Germinal center (tissue), 1 donor: Measurements from ENCODE around the gene PREB.
A peak's percentile ranks its signal among the peaks of the same experiment; 100 is the strongest.

Experiments
- DNase-seq: peaks from one replicate; pipeline ENCODE4 v3.0.0; 2012; ENCODE audit warnings: mixed read lengths, low spot score

PREB gene

GRCh38 chr2:27094353-27094984 is 40.0 kb downstream of the PREB start:
- DNase-seq, result no peak

GRCh38 chr2:27093430-27094352 is 40.7 kb downstream of the PREB start:
- no peak for DNase-seq

GRCh38 chr2:27092696-27093429 is 41.6 kb downstream of the PREB start:
- DNase-seq, result no peak

GRCh38 chr2:27091746-27092695 is 42.4 kb downstream of the PREB start:
- DNase-seq, result no peak

- DNase-seq, result no peak
Measured at GRCh38 chr2:27089111-27089954, 45.1 kb downstream of the PREB start.

GRCh38 chr2:27088634-27089033 is 45.8 kb downstream of the PREB start:
- DNase-seq, result no peak

GRCh38 chr2:27087823-27088410 is 46.5 kb downstream of the PREB start:
- DNase-seq, result no peak

GRCh38 chr2:27086724-27087593 is 47.5 kb downstream of the PREB start, which contains the start of gene KHK:
KHK (plus strand) TSS chr2:27086772; CDS start chr2:27087260, 488 bp downstream.
- no peak for DNase-seq

- peak; percentile 97 for DNase-seq
Measured at GRCh38 chr2:27086090-27086723, 48.2 kb downstream of the PREB start.

GRCh38 chr2:27085673-27086089 is 48.8 kb downstream of the PREB start:
- no peak for DNase-seq

GRCh38 chr2:27085062-27085672 is 49.3 kb downstream of the PREB start:
- no peak for DNase-seq

- DNase-seq, result no peak
Measured at GRCh38 chr2:27084297-27085061, 50.0 kb downstream of the PREB start.

- no peak for DNase-seq
Measured at GRCh38 chr2:27083410-27084296, 50.8 kb downstream of the PREB start.

GRCh38 chr2:27082773-27083409 is 51.5 kb downstream of the PREB start:
- no peak for DNase-seq

GRCh38 chr2:27081984-27082772 is 52.3 kb downstream of the PREB start:
- DNase-seq, result no peak
